Fibroblast of villous mesenchyme (primary cell): ENCODE data around the gene C16orf95. TPM values are rescaled to one million over a fixed set of nuclear protein-coding genes. Genes with fewer than 3 reads are reported as not detected.
A peak's percentile ranks its signal among the peaks of the same experiment; 100 is the strongest.

Experiments used
- DNase-seq: peaks from one replicate; pipeline ENCODE4 v3.0.0-alpha.2; 2010; ENCODE audit warnings: low read depth
- H3K4me3 ChIP-seq: 2 replicates; pipeline ENCODE4 v1.5.1; 2011; ENCODE audit warnings: low read depth, mild to moderate bottlenecking, low read length
- CTCF ChIP-seq: IDR thresholded peaks from 2 replicates; pipeline ENCODE4 v1.5.1; 2012; ENCODE audit warnings: low read depth, mild to moderate bottlenecking, low read length; ENCODE audit not compliant: insufficient read depth
- total RNA-seq: library from RNA; depleted of rRNA; stranded (reverse); fragments of >200 nt; gene quantifications from 2 replicates; pipeline ENCODE4 v1.2.3, GENCODE V29; 2012

Gene C16orf95
- total RNA-seq, 1 donor, result 4.7 TPM

- TF ChIP-seq CTCF, result no peak
- no peak overlapping the region for H3K4me3 ChIP-seq
- DNase-seq, result peak; percentile 5
Observed at GRCh38 chr16:87306516-87306915, 10.7 kb downstream of the C16orf95 start.

GRCh38 chr16:87305505-87306391, 11.4 kb downstream of the C16orf95 start:
- TF ChIP-seq CTCF, result peak; percentile 38
- peak; percentile 85 for DNase-seq
- peak overlapping the region; percentile 44 for H3K4me3 ChIP-seq

- TF ChIP-seq CTCF, result no peak
- H3K4me3 ChIP-seq, result no peak overlapping the region
Observed at GRCh38 chr16:87304951-87305350, 12.2 kb downstream of the C16orf95 start.

GRCh38 chr16:87303962-87304521, 13.2 kb downstream of the C16orf95 start:
- no peak overlapping the region for H3K4me3 ChIP-seq
- TF ChIP-seq CTCF, result no peak
- DNase-seq, result no peak

More at GRCh38 chr16:87304951-87305350, 12.2 kb downstream of the C16orf95 start:
- DNase-seq, result no peak

- DNase-seq, result no peak
- H3K4me3 ChIP-seq, result no peak overlapping the region
- no peak for TF ChIP-seq CTCF
Observed at GRCh38 chr16:87303431-87303930, 13.7 kb downstream of the C16orf95 start.

- DNase-seq, result no peak
- H3K4me3 ChIP-seq, result no peak overlapping the region
- TF ChIP-seq CTCF, result no peak
Observed at GRCh38 chr16:87298857-87299465, 18.2 kb downstream of the C16orf95 start.
